HS-27A (cell line): ENCODE results near the gene C13orf46.
"Not testable (repeated sequence)": the region's sequence is repeated elsewhere in the genome, so short reads cannot be mapped to it uniquely, and the experiment has no call there.

Experiments used
- DNase-seq: peaks from one replicate; pipeline ENCODE4 v3.0.0-alpha.2; 2012; ENCODE audit warnings: low read depth, missing footprints

C13orf46 gene

DNA sequence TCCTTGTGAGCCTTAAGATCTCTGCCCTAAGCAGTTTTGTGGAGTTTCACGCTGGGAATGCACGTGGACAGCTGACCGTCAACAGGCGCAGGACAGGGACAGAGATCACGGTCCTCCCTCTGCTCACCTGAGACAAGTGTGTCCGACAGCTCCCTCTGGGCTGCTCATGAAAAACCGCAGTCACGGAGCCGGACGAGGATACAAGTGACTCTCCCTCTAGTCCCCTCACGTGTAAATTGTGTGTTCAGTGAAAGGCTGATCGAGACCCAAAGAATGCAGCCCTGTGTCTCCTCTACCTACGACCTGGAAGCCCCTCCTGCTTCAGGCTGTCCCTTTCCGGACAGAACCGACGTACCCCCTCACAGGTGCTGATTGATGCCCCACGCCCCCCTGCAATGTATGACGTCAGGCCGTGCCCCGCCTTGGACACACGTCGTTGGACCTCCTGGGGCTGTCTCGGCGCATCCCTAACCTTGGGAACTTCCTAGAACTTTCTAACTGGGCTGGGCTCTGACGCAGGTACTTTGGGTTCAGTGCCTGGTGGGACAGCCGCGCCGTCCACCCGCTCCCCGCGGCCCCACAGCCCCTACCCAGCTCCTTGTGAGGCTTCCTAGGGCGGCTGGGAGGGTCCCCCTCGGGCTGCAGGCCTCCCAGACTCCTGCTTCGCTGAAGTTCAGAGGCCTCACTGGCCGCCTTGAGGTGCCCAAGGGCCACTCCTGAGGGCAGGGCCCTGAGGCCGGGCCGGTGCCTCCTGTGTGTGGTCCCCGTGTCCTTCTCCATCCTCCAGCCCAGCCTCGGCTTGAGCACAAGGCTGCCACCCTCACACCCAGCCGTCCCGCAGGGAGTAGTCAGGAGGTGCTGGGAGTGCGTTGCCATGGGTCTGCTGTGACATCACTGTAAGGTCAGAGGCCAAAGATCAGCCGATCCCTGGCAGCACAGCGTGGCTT is at the start of gene C13orf46:
Gene C13orf46 (minus strand): TSS at position 859 of the 947 bp plus-strand sequence. CDS start 79 bp downstream, at position 780.
- no peak for DNase-seq

DNA sequence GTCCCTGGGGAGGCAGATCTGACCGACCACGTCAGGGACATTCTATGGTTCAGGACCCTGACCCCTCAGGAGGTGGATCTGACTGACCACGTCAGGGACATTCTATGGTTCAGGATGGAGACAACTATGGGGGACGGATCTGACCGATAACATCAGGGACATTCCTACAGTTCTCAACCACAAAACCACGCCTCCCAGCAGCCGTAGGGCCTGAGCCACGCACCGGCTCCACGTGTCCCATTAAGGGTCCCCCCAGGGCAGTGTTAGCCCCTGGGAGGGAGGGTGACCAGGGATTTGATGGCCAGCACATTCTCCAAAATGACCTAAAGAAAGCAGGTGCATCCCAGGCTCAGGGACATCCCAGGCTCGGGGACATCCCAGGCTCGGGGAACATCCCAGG is 49.0 kb upstream of the C13orf46 start:
- DNase-seq, result no peak

DNA sequence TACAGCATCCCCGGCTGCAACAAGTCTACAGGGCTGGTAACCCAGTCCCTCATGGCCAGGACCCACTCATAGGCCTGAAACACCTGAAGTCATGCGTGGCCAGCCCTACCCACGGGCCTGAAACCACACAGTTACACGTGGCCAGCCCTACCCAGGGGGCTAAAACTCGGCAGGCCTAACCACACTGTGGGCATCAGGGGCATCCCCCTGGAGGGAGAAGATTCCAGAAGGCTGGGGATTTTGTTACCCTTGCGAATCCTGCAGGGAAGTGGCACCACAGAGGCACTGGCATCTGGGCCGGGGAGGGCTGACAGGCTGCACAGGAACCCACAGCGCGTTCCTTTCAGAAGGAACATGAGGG is 48.4 kb upstream of the C13orf46 start:
- DNase-seq, result no peak

DNA sequence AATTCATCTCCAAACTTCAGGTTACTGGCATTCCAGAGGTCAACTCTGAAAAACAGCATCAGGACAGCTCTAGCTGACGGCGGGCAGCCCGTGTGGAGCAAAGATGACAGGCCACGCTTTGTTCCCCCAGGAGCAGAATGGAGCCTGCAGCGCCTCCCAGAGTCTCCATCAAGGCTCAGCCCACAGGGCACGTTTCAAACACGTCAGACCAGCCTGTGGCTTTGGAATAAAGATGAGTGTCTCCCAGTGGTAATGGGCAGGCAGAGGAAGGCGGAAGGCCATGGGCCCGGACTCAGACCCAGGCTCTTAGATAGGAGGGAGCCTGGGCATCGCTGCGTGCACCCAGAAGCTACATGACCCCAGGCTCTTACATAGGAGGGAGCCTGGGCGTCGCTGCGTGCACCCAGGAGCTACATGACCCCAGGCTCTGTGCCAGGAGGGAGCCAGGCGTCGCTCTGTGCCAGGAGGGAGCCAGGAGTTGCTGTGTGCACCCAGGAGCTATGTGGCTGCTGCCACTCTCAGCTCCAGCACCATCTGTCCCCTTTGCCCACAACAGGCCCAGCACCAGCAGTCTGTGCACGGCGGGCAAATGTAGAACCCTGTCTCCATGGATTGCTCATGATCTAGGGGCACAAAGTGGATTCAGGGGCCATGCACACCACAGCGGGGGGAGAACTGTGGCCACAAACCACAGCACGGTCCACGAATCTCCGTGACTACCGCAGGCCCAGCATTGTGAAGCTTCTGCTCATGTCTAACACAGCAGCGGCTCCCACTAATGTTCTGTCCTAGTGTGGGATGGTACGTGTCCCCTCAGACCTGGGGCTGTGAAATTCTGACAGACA is 47.8 kb upstream of the C13orf46 start:
- no peak for DNase-seq

DNA sequence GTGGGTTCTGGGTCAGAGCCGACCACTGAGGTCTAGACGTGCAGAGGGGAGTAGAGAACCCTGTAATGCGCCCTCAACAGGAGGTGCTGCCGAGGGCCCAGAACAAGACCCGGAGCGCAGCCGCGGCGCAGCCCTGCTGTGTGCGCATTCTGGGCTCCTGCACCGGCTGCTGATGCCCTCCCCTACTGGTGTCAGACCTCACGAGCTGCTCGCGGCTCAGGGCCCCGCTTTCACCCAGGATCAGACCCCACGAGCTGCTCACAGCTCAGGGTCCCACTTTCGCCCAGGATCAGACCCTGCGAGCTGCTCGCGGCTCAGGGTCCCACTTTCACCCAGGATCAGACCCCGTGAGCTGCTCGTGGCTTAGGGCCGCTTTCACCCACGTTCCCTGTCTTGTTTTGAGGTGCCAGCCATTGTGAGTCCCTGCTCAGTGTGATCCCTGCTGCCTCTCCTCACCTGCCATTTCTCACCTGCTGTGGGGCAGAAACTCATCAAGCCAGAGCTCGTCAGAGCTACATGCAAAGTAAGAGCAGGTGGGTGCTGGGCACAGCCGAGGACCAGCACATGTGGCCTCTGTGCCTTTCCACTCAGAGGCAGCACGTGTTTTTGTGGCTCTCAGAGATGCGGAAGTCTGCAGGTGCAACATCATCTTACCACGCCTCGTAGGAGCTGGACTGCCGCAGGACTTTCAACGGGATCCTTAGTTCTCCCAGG is 47.0 kb upstream of the C13orf46 start:
- no peak for DNase-seq

DNA sequence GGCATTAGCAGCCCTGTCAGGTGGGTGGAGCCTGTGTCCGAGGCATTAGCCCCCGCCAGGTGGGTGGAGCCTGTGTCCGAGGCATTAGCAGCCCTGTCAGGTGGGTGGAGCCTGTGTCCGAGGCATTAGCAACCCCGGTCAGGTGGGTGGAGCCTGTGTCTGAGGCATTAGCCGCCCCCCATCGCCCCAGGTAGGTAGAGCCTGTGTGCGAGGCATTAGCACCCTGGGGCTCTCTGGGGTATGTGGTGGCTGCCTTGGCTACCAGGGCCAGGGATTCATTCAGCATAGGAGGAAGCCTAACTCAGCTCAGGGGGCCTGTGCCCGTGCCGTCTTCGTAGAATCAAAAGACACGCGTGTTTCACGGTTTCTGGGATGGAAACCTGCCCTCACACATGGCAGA is 46.3 kb upstream of the C13orf46 start:
- DNase-seq, result not testable (repeated sequence)

DNA sequence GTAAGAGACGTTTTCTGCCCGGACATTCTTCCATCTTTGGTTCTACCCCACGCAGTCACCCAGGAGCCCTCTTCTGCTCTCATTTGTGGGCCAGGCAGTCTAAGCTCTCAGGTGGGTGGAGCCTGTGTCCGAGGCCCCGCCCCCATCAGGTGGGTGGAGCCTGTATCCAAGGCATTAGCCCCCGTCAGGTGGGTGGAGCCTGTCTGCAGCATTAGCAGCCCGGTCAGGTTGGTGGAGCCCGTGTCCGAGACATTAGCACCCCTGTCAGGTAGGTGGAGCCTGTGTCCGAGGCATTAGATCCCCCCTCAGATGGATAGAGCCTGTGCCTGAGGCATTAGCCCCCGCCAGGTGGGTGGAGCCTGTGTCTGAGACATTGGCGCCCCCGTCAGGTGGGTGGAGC is 45.5 kb upstream of the C13orf46 start:
- no peak for DNase-seq

DNA sequence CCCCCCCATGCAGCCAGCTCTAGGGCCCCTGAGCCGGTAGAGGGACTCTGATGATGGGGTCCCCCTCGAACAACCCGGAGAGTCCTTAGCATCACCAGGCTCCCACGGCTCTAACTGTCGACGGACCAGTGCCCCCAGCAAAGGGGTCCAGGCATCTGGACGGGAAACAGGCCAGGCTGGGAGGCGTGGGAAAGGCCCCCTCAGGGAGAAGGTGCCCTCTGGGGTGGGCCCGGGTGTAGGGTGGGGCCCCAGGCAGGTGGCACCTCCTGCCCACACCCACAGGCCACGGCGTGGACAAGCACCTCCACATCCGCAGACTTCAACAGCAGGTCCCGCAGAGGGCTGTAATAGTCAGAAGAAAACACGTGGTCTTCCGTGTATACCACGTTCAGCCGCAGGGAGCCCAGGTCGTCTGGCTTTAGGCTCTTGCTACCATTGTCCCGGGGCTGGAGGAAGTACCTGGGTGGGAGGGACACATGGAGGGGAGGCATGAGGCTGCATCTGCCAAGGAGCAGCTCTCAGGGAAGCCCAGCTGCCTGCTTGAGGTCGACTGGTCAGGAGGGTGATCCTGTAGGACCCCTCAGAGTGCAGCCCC is 44.7 kb upstream of the C13orf46 start:
- no peak for DNase-seq

DNA sequence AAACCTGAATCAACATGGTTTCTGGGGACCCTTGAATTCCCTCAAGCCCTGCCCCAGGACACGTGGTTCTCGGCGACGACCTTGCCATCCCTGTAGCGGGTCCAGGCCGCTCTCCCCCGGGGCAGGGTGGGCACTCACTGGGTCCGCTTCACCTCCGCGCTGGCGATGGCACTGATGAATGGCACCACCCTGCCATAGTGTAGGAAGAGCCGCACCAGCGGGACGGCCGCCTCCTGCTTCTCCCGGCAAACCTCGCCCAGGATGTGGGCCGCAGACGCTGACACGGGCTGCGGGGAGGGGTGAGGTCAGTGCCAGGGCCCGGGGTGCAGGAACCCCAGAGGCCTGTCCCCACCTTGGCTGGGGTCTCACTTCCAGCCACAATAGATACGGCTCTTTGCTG is 44.1 kb upstream of the C13orf46 start:
- no peak for DNase-seq

DNA sequence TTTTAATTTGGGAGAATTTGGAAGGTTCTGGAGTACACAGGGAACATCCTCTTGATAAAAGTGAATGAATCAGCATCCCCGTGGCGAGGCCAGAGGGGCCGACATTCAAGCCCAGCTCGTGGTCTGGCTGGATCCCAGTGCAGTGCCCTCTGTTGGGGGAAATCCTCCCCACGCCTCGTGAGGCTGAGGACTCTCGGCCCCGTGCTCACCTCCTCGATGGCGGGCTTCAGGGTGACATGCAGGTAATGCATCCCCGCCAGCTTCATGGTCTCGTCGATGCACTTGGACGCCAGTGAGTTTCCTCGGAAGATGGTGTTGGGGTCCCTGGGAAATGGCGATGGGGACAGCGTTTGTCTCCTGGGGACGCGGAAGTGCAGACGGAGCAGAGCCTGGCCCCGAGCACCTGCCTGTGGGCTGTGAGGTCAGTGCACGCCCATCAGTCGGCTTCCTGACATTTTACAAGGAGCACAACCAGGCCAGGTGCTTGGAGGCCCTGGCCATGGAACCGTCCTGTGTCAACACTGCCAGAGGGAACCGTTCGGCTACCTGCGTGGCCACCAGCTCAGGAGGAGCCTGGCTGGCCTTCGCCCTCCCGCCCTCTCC is 43.3 kb upstream of the C13orf46 start:
- DNase-seq, result no peak

DNA sequence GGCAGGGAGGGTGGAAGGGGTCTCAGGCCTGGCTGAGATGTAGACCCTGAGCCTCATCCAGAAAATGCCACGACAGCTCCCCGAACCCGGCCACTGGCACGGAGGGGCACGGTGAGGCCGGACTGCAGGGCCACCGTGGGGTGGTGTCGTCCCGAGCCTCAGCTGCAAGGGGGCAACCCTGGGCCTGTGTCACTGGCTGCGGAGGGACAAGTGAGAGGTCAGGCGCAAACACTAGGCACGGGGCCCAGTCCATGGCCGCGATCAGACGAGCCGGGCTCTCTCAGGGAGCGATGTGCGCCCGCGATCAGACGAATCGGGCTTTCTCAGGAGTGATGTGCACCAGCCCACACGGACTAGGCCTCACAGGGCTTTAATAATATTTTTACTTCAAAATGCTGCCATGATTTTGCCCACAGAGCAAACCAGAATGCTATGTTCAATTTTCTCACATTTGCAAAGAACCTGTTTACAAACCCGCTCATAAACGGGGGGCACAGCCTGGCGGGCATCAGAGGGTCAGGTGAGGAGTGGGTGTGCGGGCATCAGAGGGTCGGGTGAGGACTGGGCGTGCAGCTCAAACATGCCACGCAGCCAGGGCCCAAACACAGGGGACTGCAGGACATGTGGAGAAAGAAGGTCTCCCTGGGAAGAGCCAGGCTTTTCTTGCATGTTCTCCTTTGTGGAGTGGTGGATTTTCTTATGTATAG is 42.6 kb upstream of the C13orf46 start:
- DNase-seq, result no peak

DNA sequence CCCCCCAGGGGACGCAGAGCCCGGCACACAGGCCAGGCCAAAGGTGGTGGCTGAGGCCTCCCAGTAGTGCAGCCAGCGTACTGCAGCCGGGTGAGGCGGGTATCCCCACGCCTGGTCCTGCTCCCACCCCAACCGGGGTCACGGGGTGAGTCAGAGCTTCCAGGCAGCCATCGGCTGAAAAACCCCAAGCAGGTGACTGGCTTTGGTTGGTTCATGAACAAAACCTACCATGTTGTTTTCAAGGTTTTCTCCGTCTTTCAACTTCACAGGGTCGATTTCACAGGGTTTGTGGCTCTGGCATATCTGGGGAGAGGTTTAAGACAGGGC is 42.1 kb upstream of the C13orf46 start:
- DNase-seq, result no peak

DNA sequence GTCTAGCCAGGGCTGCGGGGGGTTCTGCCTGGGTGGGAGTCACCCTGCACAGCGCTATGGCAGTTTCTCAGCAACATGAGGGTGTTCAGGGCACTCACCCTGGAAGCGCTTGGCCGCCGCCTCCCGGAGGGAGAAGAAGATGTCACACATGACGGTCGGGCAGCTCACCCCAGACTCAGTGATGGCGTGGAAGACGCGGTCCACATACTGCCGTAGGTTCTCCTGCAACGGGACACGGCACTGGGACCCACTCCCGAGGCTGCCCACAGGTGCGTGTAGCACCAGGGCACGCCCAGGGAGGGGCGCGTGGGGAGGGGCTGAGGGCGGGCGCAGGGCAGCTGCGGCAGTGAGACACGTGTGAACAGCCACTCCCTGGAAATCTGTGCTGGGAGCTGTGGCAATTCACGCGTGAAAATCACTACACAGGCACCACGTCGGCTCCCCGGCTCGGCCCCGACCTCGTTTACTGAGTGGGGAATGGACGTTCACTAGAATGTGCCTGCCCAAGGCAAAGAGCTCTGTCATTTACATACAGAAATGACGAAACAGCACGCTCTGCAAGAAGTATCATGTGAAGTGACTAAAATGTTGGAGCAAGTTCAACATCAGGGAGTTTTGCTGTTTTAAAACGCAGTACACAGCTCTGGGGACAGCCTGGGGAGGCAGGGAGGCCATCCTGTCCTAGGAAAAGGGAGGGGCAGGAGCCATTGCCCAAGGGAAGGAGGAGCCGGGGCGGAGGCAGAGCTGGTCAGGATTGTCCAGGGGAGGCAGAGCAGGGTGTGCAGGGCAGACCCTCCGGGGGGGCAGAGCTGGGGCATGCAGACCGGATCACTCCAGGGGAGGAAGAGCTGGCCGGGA is 41.5 kb upstream of the C13orf46 start:
- DNase-seq, result no peak

DNA sequence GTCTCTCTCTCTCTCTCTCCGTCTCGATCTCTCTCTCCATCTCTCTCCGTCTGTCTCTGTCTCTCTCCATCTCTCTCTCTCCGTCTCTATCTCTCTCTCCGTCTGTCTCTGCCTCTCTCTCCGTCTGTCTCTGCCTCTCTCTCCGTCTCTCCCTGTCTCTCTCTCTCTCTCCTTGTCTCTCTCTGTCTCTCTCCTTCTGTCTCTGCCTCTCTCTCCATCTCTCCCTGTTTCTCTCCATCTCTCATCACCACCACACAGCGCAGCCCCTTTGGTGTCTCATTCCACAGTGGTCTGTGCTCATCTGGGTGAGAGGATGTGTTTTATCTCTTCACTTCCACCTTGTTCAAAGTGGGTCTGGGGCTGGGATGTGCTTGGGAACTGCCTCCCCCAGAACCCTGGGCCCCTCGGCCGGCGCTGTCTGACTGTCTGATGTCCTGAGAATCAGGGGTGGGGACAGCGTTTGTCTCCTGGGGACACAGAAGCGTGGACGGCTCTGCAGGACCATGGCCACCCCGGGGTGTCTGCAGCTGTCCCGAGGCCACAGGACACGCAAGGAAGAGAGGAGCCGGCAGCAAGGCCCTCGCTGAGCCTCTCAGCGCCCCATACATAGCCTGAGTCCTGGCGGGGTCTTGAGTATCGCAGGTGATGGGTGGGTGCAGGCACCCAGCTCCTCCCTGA is 40.2 kb upstream of the C13orf46 start:
- no peak for DNase-seq

DNA sequence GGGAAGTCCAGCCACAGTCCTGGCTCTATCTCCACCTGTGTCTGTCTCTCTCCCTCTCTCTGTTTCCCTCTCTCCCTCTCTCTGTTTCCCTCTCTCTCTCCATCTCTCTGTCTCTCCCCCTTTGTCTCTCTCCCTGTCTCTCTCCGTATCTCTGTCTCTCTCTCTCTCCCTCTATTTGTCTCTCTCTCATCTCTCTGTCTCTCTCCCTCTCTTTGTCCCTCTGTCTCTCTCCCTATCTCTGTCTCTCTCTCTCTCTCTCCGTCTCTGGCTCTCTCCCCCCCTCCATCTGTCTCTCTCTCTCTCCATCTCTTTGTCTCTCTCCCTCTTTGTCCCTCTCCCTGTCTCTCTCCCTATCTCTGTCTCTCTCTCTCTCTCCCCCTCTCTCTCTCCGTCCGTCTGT is 39.5 kb upstream of the C13orf46 start:
- no peak for DNase-seq

DNA sequence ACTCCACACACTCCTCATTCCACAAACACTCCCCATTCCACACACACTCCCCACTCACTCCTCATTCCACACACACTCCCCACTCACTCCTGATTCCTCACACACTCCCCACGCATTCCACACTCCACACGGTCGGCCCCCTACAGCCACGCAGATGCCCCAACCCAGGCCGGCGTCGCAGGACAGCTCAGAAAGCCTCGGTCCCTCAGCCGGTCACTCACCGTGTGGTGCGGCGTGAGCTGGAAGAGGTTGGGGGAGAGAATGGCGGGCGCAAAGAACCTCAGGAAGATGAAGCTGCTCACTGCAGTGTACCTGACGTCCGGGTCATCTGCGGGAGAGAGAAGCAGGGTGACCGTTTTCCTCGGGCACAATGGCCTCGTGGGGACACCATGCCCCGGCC is 39.0 kb upstream of the C13orf46 start:
- no peak for DNase-seq

DNA sequence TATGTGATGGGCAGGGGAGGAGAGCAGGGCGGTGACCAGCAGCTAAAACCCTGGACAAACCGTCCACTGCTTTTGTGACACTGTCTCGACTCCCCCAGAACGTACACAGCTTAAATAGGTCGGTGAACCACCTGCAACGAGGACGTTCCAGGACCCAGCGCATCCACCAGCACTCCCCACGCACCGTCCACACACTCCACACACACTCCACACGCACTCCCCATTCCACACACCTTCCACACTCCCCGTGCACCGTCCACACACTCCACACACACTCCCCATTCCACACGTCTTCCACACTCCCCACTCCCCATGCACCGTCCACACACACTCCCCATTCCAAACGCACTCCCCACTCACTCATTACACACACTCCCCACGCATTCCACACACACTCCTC is 38.3 kb upstream of the C13orf46 start:
- no peak for DNase-seq

DNA sequence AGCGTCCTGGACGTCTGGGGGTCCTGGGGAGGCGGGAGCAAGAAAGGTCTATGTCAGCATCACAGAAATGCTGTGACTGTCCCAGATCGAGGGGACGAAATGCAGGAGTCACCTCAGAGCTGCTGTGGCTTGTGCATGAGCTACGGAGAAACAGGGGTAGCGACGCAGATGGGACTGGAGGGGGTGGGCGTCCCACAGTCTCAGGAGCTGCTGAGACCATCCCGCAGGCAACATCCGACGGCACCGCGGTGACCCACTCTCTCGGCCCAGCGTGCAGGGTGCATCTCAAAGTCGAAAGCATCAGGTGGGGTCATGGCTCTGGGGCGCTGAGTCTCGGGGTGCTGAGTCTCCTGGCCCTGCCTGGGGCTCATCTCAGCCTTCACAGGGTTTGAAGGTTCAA is 37.4 kb upstream of the C13orf46 start:
- DNase-seq, result no peak

DNA sequence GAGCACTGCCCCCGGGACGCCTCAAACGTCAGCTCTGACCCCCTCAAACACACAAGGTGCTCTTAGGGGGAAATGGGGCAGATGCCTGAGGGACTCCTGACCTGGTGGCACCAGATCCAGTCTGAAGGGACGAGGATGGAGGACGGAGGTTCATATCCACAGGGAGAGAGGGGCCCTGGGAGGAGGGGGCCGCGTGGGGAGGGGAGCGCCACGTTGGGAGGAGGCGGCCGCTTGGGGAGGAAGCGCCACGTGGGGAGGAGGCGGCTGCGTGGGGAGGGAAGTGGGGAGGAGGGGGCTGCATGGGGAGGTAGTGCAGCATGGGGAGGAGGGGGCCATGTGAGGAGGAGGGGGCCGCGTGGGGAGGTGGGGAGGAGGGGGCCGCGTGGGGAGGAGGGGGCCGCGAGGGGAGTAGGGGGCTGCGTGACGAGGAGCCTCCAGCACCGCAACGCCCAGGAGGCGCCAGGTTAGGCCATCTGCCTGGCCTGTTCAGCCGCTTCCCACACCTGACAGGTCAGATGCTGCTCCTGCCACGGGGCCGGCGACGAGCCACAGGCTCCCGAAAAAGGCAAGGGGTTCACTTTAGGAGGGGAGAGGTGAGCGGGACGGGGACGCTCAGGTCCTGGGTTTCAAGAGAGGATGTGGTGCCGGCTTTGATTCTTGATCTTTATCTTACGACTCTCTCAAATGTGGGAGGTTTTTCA is 36.7 kb upstream of the C13orf46 start:
- no peak for DNase-seq
